D721Med (cell line): Measurements from ENCODE around the gene POFUT2.
A peak's percentile ranks its signal among the peaks of the same experiment; 100 is the strongest.
"Not testable (repeated sequence)": the region's sequence is repeated elsewhere in the genome, so short reads cannot be mapped to it uniquely, and the experiment has no call there.

Experiments used
- DNase-seq: peaks from one replicate; pipeline ENCODE4 v3.0.0; 2011; ENCODE audit warnings: low spot score; ENCODE audit not compliant: insufficient read length
- FAIRE-seq: peaks from 2 replicates; lab custom pipeline; 2011; peaks lifted over from hg19 to GRCh38; lab: Jason Lieb, UNC
- CTCF ChIP-seq: IDR thresholded peaks from 2 replicates; pipeline ENCODE4 v1.5.1; 2012; ENCODE audit warnings: mild to moderate bottlenecking, control low read depth; ENCODE audit not compliant: insufficient read depth; ENCODE audit errors: missing control alignments

The POFUT2 gene

GRCh38 chr21:45312296-45312695, 24.6 kb upstream of the POFUT2 start:
- FAIRE-seq (no peak), DNase-seq (no peak)
- TF ChIP-seq CTCF, result no peak

- DNase-seq (no peak), FAIRE-seq (no peak)
- TF ChIP-seq CTCF, result no peak
These were observed 22.8 kb upstream of the POFUT2 start for GRCh38 chr21:45310459-45310858.

- FAIRE-seq (no peak), DNase-seq (no peak)
- no peak for TF ChIP-seq CTCF
These were observed 22.3 kb upstream of the POFUT2 start for GRCh38 chr21:45309987-45310381.

GRCh38 chr21:45309069-45309986, 21.6 kb upstream of the POFUT2 start:
- FAIRE-seq (no peak), DNase-seq (no peak)
- peak; percentile 58 for TF ChIP-seq CTCF

- no peak for FAIRE-seq
- TF ChIP-seq CTCF, result no peak
- DNase-seq, result no peak
These were observed 20.7 kb upstream of the POFUT2 start for GRCh38 chr21:45308194-45309068.

GRCh38 chr21:45307597-45308158, 20.0 kb upstream of the POFUT2 start:
- FAIRE-seq, DNase-seq: not testable (repeated sequence)

GRCh38 chr21:45306832-45307571, 19.3 kb upstream of the POFUT2 start:
- FAIRE-seq (no peak), DNase-seq (no peak)

More at GRCh38 chr21:45306832-45307571, 19.3 kb upstream of the POFUT2 start:
- TF ChIP-seq CTCF, result no peak
